Measurements from ENCODE around the gene TMEM50A.
"Not testable (repeated sequence)": the region's sequence is repeated elsewhere in the genome, so short reads cannot be mapped to it uniquely, and the experiment has no call there.

The TMEM50A gene

DNA sequence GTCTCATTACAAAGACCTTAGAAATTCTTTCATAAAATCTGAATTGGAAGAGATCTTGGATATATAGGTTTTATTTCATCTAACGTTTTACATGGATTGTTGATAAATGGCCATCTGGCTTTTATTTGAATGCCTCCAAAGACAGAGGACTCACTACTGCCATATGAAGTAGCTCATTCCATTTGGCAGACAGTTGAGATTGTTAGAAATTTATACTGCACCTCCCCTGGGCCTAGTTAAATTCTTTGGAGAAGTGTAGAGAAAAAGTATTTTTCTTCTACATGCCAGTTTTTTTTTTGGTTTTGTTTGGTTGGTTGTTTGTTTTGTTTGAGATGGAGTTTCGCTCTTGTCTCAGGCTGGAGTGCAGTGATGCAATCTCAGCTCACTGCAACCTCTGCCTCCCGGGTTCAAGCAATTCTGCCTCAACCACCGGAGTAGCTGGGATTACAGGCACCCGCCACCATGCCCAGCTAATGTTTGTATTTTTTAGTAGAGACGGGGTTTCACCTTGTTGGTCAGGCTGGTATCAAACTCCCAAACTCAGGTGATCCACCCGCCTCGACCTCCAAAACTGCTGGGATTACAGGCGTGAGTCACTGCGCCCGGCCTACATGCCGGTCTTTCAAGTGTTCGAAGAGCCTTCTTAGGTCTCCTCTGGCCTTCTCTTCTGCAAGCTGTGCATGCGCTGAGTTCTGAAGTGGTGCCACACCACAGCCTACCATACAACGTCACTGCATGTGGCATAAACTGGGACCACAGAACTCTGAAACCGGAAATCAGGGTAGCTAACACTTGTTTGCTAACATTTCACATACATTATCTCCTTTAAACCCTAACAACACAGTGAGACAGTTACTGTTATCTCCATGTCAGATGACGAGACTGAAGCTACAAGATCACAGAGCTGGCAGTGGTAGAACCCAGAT, 24.8 kb downstream of the TMEM50A start:
- H3K9me3 ChIP-seq (ENCODE audit: insufficient read depth, low read depth, low read length); H3K4me1 ChIP-seq (ENCODE audit: insufficient read depth, low read length); H3K27ac ChIP-seq (ENCODE audit: low read depth, low read length); H3K27me3 ChIP-seq (ENCODE audit: insufficient read depth, low read length); H3K4me3 ChIP-seq (ENCODE audit: low read length); H3K9ac ChIP-seq (ENCODE audit: low read depth, low read length): not testable (repeated sequence)
- WGBS = no CpG with 5 or more reads among the region's 17 CpGs
- H3K36me3 ChIP-seq (ENCODE audit: insufficient read depth, low read length) = peaks cover 39% of the 10 kb centered on the region

DNA sequence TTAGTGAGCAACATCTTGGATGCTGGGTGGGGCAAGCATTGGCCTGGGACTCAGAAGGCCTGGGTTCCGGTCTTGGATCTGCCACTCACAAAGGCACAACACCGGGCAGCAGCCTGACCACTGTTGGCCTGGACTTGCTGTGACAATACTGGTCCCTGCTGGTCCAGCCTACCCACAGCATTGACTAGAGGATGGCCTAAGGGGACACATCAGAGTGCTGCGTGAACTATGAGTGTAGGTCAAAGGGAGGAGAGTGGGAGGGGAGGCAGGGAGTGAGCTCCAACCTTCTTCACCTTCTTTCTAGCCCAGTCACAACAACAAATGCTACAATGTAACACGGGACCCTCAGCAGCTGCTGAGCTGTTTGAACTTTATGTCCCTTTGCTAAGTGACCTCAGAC, 31.1 kb downstream of the TMEM50A start:
- H3K4me1 ChIP-seq (ENCODE audit: insufficient read depth, low read length) = no peaks in the 10 kb centered on the region
- H3K9ac ChIP-seq (ENCODE audit: low read depth, low read length) = no peak overlapping the region

DNA sequence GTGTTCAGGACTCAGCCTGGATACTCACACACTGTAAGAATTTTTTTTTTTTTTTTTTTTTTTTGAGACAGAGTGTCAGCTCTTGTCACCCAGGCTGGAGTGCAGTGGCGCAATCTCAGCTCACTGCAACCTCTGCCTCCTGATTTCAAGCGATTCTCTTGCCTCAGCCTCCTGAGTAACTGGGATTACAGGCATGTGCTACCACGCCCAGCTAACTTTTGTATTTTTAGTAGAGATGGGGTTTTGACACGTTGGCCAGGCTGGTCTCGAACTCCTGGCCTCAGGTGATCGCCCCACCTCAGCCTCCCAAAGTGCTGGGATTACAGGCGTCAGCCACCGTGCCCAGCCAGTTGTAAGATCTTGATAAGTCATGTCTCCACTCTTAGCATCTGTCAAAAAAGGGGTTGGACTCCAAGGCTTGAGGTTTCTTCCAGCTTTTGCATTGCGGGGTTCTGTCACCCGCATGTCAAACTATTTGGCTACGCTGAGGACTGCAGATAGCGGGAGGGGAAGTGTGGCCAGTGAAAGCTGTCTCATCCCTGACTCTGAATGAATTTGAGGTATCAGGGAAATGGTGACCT, 31.6 kb downstream of the TMEM50A start:
- H3K4me3 ChIP-seq (ENCODE audit: low read length); H3K27ac ChIP-seq (ENCODE audit: low read depth, low read length); H3K4me1 ChIP-seq (ENCODE audit: insufficient read depth, low read length); H3K9ac ChIP-seq (ENCODE audit: low read depth, low read length); H3K9me3 ChIP-seq (ENCODE audit: insufficient read depth, low read depth, low read length); H3K36me3 ChIP-seq (ENCODE audit: insufficient read depth, low read length); H3K27me3 ChIP-seq (ENCODE audit: insufficient read depth, low read length): not testable (repeated sequence)
- WGBS = 93% methylated on average over 12 of the region's 12 CpGs

More for the DNA sequence above, 31.1 kb downstream of the TMEM50A start:
- Histone ChIP-seq H3K36me3 (ENCODE audit: insufficient read depth, low read length) (no peaks in the 10 kb centered on the region), H3K9me3 (ENCODE audit: insufficient read depth, low read depth, low read length) (no peaks in the 10 kb centered on the region), H3K27me3 (ENCODE audit: insufficient read depth, low read length) (no peaks in the 10 kb centered on the region), H3K27ac (ENCODE audit: low read depth, low read length) (no peak overlapping the region), H3K4me3 (ENCODE audit: low read length) (no peak overlapping the region)
- 82% methylated on average over 4 of the region's 4 CpGs for WGBS

DNA sequence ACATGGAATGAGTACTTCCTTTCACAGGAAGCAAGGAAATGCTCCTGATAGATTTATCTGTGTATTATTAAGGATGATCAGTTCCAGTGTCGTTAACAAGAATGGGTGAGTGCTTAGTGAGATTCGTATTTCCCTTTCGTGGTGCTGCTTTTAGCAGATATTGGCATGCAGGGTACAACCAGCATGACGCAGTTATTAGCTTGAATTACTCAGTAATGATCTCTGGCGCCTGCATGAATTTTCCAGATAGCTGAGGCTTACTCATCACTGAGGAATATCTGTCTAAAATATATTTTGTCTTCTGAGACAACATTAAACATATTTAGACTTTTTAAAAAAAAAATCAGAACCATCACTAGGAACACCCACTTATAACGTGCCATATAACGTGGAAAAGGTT, 33.6 kb downstream of the TMEM50A start:
- not testable (repeated sequence) for H3K9me3 ChIP-seq (ENCODE audit: insufficient read depth, low read depth, low read length); H3K4me3 ChIP-seq (ENCODE audit: low read length); H3K36me3 ChIP-seq (ENCODE audit: insufficient read depth, low read length); H3K4me1 ChIP-seq (ENCODE audit: insufficient read depth, low read length); H3K27me3 ChIP-seq (ENCODE audit: insufficient read depth, low read length); H3K9ac ChIP-seq (ENCODE audit: low read depth, low read length); H3K27ac ChIP-seq (ENCODE audit: low read depth, low read length)
- 95% methylated on average over 7 of the region's 7 CpGs for WGBS

DNA sequence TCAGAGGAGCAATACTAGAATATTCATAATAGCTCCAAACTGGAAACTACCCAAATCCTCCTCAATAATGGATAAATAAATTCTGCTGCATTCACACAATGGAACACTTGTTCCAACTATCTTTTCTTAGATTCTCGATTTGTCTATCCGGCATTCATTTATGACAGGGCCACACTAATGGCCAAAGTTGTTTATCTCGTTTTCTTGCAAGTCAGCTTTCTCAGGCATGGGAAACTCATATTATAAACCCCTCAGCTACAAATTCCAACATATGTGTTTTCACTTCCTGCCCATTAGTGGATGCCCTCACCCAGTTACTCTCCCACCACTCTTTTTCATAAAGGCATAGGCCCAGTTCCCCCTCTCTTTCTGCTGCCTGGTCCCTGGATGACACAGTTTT, 40.2 kb downstream of the TMEM50A start:
- 90% methylated on average over 3 of the region's 3 CpGs for WGBS
- H3K36me3 ChIP-seq (ENCODE audit: insufficient read depth, low read length); H3K4me1 ChIP-seq (ENCODE audit: insufficient read depth, low read length); H3K4me3 ChIP-seq (ENCODE audit: low read length); H3K27ac ChIP-seq (ENCODE audit: low read depth, low read length); H3K9ac ChIP-seq (ENCODE audit: low read depth, low read length); H3K9me3 ChIP-seq (ENCODE audit: insufficient read depth, low read depth, low read length); H3K27me3 ChIP-seq (ENCODE audit: insufficient read depth, low read length): not testable (repeated sequence)

DNA sequence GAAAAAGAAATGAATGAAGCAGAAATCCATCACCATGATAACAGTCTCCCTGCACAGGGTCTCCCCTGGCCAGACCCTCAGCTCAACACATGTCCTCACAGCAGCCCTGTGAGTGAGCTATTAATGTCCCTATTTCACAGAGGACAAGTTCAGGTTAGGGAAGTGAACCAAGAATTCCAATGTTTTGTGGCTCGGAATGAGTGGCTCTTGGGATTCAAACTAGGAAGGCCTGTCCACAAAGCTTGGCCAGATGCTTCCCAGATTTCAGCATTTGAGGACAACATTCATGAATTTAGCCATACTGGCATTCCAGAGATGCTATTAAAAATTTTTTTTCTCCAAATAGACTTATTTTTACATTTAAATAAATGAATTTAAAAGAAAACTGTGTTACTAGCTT, 44.4 kb downstream of the TMEM50A start:
- H3K36me3 ChIP-seq (ENCODE audit: insufficient read depth, low read length); H3K27me3 ChIP-seq (ENCODE audit: insufficient read depth, low read length); H3K9me3 ChIP-seq (ENCODE audit: insufficient read depth, low read depth, low read length); H3K9ac ChIP-seq (ENCODE audit: low read depth, low read length); H3K4me1 ChIP-seq (ENCODE audit: insufficient read depth, low read length); H3K27ac ChIP-seq (ENCODE audit: low read depth, low read length); H3K4me3 ChIP-seq (ENCODE audit: low read length): not testable (repeated sequence)
- WGBS = 93% methylated on average over 1 of the region's 1 CpG

DNA sequence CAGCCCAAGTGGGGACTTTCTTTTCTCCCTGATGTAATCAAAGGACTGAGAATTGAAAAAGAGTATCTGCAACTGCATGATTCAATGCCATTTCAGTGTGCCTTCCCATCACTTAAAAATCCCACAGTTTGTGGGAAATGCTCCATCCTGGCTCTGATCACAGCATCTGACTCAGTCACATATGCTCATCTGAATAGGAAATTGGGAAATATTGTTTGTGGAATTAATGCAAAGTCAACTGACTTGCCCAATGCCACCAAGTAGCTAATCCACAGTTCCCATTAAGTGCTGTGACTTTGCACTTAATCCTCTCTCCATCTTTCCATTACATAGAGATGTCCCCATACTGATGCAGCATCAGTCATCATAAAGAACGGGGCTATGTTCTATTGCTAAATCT, 45.0 kb downstream of the TMEM50A start:
- H3K4me3 ChIP-seq (ENCODE audit: low read length); H3K9ac ChIP-seq (ENCODE audit: low read depth, low read length); H3K27ac ChIP-seq (ENCODE audit: low read depth, low read length); H3K4me1 ChIP-seq (ENCODE audit: insufficient read depth, low read length); H3K27me3 ChIP-seq (ENCODE audit: insufficient read depth, low read length); H3K9me3 ChIP-seq (ENCODE audit: insufficient read depth, low read depth, low read length); H3K36me3 ChIP-seq (ENCODE audit: insufficient read depth, low read length): not testable (repeated sequence)
- WGBS = 100% methylated on average over 1 of the region's 1 CpG

DNA sequence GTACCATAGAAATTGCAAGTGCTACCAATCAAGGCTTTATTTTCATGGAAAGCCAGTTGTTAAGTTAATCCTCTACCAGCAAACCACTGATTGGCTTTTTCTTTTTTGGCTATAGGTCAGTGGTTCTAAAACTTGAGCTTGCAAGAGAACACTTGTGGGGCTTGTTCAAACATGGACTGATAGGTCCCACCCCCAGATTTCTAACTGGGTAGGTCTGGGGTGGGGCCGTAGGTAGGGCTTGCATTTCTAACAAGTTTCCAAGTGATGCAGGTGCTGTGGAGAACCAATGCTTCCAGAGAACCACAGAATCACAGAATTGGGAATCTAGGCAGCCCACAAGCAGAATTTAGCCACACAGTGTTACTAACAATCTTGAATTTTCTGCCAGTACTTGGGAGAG, 45.7 kb downstream of the TMEM50A start:
- not testable (repeated sequence) for H3K9me3 ChIP-seq (ENCODE audit: insufficient read depth, low read depth, low read length); H3K4me1 ChIP-seq (ENCODE audit: insufficient read depth, low read length); H3K27ac ChIP-seq (ENCODE audit: low read depth, low read length); H3K36me3 ChIP-seq (ENCODE audit: insufficient read depth, low read length); H3K27me3 ChIP-seq (ENCODE audit: insufficient read depth, low read length); H3K4me3 ChIP-seq (ENCODE audit: low read length); H3K9ac ChIP-seq (ENCODE audit: low read depth, low read length)
- no CpG with 5 or more reads among the region's 1 CpG for WGBS

DNA sequence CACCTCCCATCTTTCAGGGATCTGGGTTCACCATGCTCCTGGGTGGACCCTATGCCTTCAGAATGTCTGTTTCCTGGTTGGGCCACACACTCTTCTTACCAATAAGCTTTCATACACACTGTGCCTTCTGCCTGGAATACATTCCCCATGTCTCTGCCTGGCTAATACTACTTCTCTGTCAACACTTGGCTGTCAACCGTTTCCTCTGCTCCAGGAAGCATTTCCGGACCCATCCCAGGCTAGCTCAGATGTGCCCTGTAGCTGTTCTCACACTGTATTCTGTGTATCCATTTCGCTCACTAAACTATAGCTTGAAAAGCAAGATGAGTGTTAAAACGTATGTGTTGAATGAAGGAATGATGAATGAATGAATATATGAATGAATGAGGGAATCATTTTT, 49.0 kb downstream of the TMEM50A start:
- H3K4me3 ChIP-seq (ENCODE audit: low read length); H3K9me3 ChIP-seq (ENCODE audit: insufficient read depth, low read depth, low read length); H3K9ac ChIP-seq (ENCODE audit: low read depth, low read length); H3K27me3 ChIP-seq (ENCODE audit: insufficient read depth, low read length); H3K4me1 ChIP-seq (ENCODE audit: insufficient read depth, low read length); H3K27ac ChIP-seq (ENCODE audit: low read depth, low read length); H3K36me3 ChIP-seq (ENCODE audit: insufficient read depth, low read length): not testable (repeated sequence)
- 92% methylated on average over 4 of the region's 4 CpGs for WGBS

DNA sequence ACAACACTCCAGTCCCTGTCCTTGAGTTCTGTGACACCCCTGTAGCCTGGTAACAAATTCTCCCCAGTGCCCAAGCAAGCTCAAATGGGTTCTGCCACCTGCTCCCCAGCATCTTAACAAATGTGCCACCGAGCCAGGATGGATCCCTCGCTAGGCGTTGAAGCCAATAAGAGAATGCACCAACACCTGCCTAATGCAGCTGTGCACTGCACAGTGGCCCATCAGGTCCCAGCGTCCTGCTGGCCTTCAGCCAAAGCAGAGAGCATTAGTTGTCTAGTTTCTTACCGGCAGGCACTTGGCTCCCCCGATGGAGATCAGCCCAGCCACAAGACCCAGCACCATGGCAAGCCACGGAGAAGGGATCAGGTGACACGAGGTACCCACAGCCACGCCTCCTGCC, 50.6 kb downstream of the TMEM50A start:
- not testable (repeated sequence) for H3K9ac ChIP-seq (ENCODE audit: low read depth, low read length); H3K27ac ChIP-seq (ENCODE audit: low read depth, low read length); H3K27me3 ChIP-seq (ENCODE audit: insufficient read depth, low read length); H3K36me3 ChIP-seq (ENCODE audit: insufficient read depth, low read length); H3K4me1 ChIP-seq (ENCODE audit: insufficient read depth, low read length); H3K9me3 ChIP-seq (ENCODE audit: insufficient read depth, low read depth, low read length); H3K4me3 ChIP-seq (ENCODE audit: low read length)
- 89% methylated on average over 6 of the region's 9 CpGs for WGBS

DNA sequence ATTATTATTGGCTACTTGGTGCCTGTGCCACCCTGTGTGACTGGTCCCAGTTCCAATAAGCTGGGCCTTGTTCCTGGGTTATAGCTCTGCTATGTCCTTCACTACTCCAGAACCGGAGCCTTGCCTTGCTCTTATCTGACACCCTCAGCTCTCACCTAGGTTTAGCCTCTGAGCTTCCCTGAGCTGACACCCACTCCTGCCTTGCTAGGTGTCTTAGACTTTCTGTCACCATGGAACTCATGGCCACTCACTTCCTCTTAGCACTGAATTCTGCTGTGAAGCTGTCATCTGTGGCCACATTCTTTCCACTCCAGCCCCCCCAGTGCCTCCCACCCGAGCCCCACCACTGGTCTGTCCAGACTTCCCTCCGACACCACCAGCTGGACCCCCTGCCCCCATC, 51.6 kb downstream of the TMEM50A start:
- not testable (repeated sequence) for H3K9me3 ChIP-seq (ENCODE audit: insufficient read depth, low read depth, low read length); H3K4me1 ChIP-seq (ENCODE audit: insufficient read depth, low read length); H3K36me3 ChIP-seq (ENCODE audit: insufficient read depth, low read length); H3K27ac ChIP-seq (ENCODE audit: low read depth, low read length); H3K4me3 ChIP-seq (ENCODE audit: low read length); H3K27me3 ChIP-seq (ENCODE audit: insufficient read depth, low read length); H3K9ac ChIP-seq (ENCODE audit: low read depth, low read length)
- WGBS = 86% methylated on average over 3 of the region's 3 CpGs

DNA sequence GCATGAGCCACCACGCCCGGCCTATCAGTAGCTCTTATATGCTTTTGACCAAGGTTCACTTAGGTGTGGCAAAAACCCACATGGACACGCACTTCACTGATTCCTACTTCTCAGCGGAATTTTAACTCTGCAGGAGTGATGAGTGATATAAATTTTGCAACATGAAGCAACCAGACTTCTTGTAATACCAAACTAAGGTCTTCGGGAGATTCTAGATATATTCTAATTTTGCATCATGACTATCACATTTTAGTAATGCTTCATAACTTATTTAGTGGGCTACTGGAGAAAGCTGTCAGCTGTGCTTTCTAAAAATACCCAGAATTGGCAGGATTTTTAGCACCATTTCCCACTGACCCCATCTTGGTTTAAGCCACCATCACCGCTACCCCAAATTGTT, 54.7 kb downstream of the TMEM50A start:
- 98% methylated on average over 4 of the region's 6 CpGs for WGBS
- Histone ChIP-seq H3K4me1 (ENCODE audit: insufficient read depth, low read length) (no peaks in the 10 kb centered on the region), H3K27ac (ENCODE audit: low read depth, low read length) (no peak overlapping the region), H3K9ac (ENCODE audit: low read depth, low read length) (no peak overlapping the region), H3K4me3 (ENCODE audit: low read length) (no peak overlapping the region), H3K9me3 (ENCODE audit: insufficient read depth, low read depth, low read length) (no peaks in the 10 kb centered on the region), H3K36me3 (ENCODE audit: insufficient read depth, low read length) (no peaks in the 10 kb centered on the region), H3K27me3 (ENCODE audit: insufficient read depth, low read length) (no peaks in the 10 kb centered on the region)

Measured in HUES64 (cell line).